A673 (cell line): ENCODE results near the gene SDHA.
"Not testable (repeated sequence)": the region's sequence is repeated elsewhere in the genome, so short reads cannot be mapped to it uniquely, and the experiment has no call there.

Experiments used
- EZH2 ChIP-seq: fragments of 200-600 bp; sonication (generic); IDR thresholded peaks from 2 replicates; pipeline ENCODE4 v1.6.1; 2017; ENCODE audit warnings: borderline replicate concordance, low read depth, mild to moderate bottlenecking, mixed read lengths, antibody characterized with exemption, low read length; ENCODE audit not compliant: poor library complexity, severe bottlenecking
- TF ChIP-seq, protein P1 (sequence below): fragments of 300-800, 200-600 bp; sonication (generic); conservative IDR thresholded peaks from 2 replicates; pipeline ENCODE4 v1.5.1; 2017; ENCODE audit warnings: low read depth, mild to moderate bottlenecking, antibody characterized with exemption, low read length, moderate library complexity, mixed read lengths

DNA sequence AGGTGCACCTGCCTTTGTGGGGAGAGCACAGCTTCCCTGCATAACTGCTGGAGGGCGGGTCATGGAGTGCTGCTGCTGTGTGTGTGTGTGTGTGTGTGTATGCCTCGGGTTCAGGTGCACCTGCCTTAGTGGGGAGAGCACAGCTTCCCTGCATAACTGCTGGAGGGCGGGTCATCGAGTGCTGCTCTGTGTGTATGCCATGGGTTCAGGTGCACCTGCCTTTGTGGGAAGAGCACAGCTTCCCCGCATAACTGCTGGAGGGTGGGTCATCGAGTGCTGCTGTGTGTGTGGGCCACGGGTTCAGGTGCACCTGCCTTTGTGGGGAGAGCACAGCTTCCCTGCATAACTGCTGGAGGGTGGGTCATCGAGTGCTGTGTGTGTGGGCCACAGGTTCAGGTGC lies 84.3 kb downstream of the SDHA start:
- TF ChIP-seq, protein P1, sequence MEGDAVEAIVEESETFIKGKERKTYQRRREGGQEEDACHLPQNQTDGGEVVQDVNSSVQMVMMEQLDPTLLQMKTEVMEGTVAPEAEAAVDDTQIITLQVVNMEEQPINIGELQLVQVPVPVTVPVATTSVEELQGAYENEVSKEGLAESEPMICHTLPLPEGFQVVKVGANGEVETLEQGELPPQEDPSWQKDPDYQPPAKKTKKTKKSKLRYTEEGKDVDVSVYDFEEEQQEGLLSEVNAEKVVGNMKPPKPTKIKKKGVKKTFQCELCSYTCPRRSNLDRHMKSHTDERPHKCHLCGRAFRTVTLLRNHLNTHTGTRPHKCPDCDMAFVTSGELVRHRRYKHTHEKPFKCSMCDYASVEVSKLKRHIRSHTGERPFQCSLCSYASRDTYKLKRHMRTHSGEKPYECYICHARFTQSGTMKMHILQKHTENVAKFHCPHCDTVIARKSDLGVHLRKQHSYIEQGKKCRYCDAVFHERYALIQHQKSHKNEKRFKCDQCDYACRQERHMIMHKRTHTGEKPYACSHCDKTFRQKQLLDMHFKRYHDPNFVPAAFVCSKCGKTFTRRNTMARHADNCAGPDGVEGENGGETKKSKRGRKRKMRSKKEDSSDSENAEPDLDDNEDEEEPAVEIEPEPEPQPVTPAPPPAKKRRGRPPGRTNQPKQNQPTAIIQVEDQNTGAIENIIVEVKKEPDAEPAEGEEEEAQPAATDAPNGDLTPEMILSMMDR = not testable (repeated sequence)
- not testable (repeated sequence) for TF ChIP-seq EZH2
